Measurements from ENCODE around the gene STXBP6. TPM values are rescaled to one million over a fixed set of nuclear protein-coding genes. Genes with fewer than 3 reads are reported as not detected.

The STXBP6 gene
- total RNA-seq, 1 donor from 2014 or later, result 11.0 TPM

- no peak for DNase-seq (ENCODE audit: low spot score)
- H3F3A ChIP-seq (ENCODE audit: low read depth), result no peaks in the 10 kb centered on the region
- no peak overlapping the region for H3K4me3 ChIP-seq
- Mint-ChIP-seq H3K36me3 (no peaks in the 10 kb centered on the region), H3K9me3 (no peaks in the 10 kb centered on the region), H3K27me3 (ENCODE audit: insufficient read depth, low read depth) (peaks cover 2% of the 10 kb centered on the region), H3K4me3 (no peak overlapping the region), H3K4me1 (peaks cover 15% of the 10 kb centered on the region), H3K27ac (no peak overlapping the region)
- no peaks in the 10 kb centered on the region for H3K36me3 ChIP-seq
- no peaks in the 10 kb centered on the region for H3K27me3 ChIP-seq
- H4K20me1 ChIP-seq (ENCODE audit: low read depth), result no peaks in the 10 kb centered on the region
- TF ChIP-seq EZH2phosphoT487 (IDR thresholded peaks at IDR 0.05) (no peak), CTCF (IDR thresholded peaks at IDR 0.05) (no peak), EZH2 (IDR thresholded peaks at IDR 0.05) (no peak)
- no peaks in the 10 kb centered on the region for H3K79me2 ChIP-seq (ENCODE audit: low read depth)
- no peak overlapping the region for H2AFZ ChIP-seq (replicated peaks)
- no peak overlapping the region for H3K27ac ChIP-seq
- H3K9ac ChIP-seq, result no peak overlapping the region
- H3K9me3 ChIP-seq (ENCODE audit: low read depth), result no peaks in the 10 kb centered on the region
- H3K4me1 ChIP-seq, result no peaks in the 10 kb centered on the region
- H3K4me2 ChIP-seq, result no peak overlapping the region
These were observed 235.0 kb downstream of the STXBP6 start for GRCh38 chr14:24814944-24815343.

GRCh38 chr14:24814346-24814745 is 235.6 kb downstream of the STXBP6 start:
- no peak overlapping the region for H3K4me2 ChIP-seq
- peaks cover 15% of the 10 kb centered on the region for H3K4me1 Mint-ChIP-seq
- H3F3A ChIP-seq (ENCODE audit: low read depth), result no peaks in the 10 kb centered on the region
- H3K36me3 ChIP-seq, result no peaks in the 10 kb centered on the region
- no peak overlapping the region for H3K27ac Mint-ChIP-seq
- H3K27me3 Mint-ChIP-seq (ENCODE audit: insufficient read depth, low read depth), result peaks cover 2% of the 10 kb centered on the region
- H3K27ac ChIP-seq, result no peak overlapping the region
- H4K20me1 ChIP-seq (ENCODE audit: low read depth), result no peaks in the 10 kb centered on the region
- H3K9me3 ChIP-seq (ENCODE audit: low read depth), result no peaks in the 10 kb centered on the region
- H3K9ac ChIP-seq, result no peak overlapping the region
- no peak overlapping the region for H2AFZ ChIP-seq (replicated peaks)
- no peaks in the 10 kb centered on the region for H3K36me3 Mint-ChIP-seq
- H3K4me1 ChIP-seq, result no peaks in the 10 kb centered on the region
- no peak overlapping the region for H3K4me3 ChIP-seq
- H3K4me3 Mint-ChIP-seq, result no peak overlapping the region
- H3K79me2 ChIP-seq (ENCODE audit: low read depth), result no peaks in the 10 kb centered on the region
- DNase-seq (ENCODE audit: low spot score), result no peak
- no peaks in the 10 kb centered on the region for H3K27me3 ChIP-seq
- H3K9me3 Mint-ChIP-seq, result no peaks in the 10 kb centered on the region
- no peak for TF ChIP-seq EZH2 (IDR thresholded peaks at IDR 0.05)
- no peak for TF ChIP-seq CTCF (IDR thresholded peaks at IDR 0.05)
- no peak for TF ChIP-seq EZH2phosphoT487 (IDR thresholded peaks at IDR 0.05)

GRCh38 chr14:24813819-24814259 is 236.1 kb downstream of the STXBP6 start:
- no peak overlapping the region for H3K9ac ChIP-seq
- H3F3A ChIP-seq (ENCODE audit: low read depth), result no peaks in the 10 kb centered on the region
- H4K20me1 ChIP-seq (ENCODE audit: low read depth), result no peaks in the 10 kb centered on the region
- no peak overlapping the region for H2AFZ ChIP-seq (replicated peaks)
- no peaks in the 10 kb centered on the region for H3K36me3 ChIP-seq
- H3K4me1 ChIP-seq, result no peaks in the 10 kb centered on the region
- Mint-ChIP-seq H3K4me3 (no peak overlapping the region), H3K36me3 (no peaks in the 10 kb centered on the region), H3K27me3 (ENCODE audit: insufficient read depth, low read depth) (peaks cover 2% of the 10 kb centered on the region), H3K27ac (no peak overlapping the region), H3K9me3 (no peaks in the 10 kb centered on the region), H3K4me1 (peaks cover 9% of the 10 kb centered on the region)
- H3K4me2 ChIP-seq, result no peak overlapping the region
- H3K27me3 ChIP-seq, result no peaks in the 10 kb centered on the region
- no peak for TF ChIP-seq EZH2phosphoT487 (IDR thresholded peaks at IDR 0.05)
- no peak for TF ChIP-seq EZH2 (IDR thresholded peaks at IDR 0.05)
- TF ChIP-seq CTCF (IDR thresholded peaks at IDR 0.05), result no peak
- no peak overlapping the region for H3K4me3 ChIP-seq
- no peaks in the 10 kb centered on the region for H3K9me3 ChIP-seq (ENCODE audit: low read depth)
- H3K27ac ChIP-seq, result no peak overlapping the region
- DNase-seq (ENCODE audit: low spot score), result no peak
- H3K79me2 ChIP-seq (ENCODE audit: low read depth), result no peaks in the 10 kb centered on the region

Measured in neural progenitor cell (in vitro differentiated cells).